Right lobe of liver (tissue), 4 donors: ENCODE measurements around the gene MYZAP.

Experiments used
- CTCF ChIP-seq, 4 donors: fragments of 200-600 bp in 3 of 4; fragments of 450-650 bp in 1 of 4; IDR thresholded peaks; one replicate each; pipeline versions ENCODE4 v1.5.1 to v1.8.0; 2016 to 2022; ENCODE audit warnings: antibody characterized with exemption in 4 of 4, mild to moderate bottlenecking in 2 of 4
- POLR2A ChIP-seq: fragments of 450-650 bp; IDR thresholded peaks from one replicate; pipeline ENCODE4 v1.6.1; 2017; ENCODE audit warnings: antibody characterized with exemption, mild to moderate bottlenecking
- donor health status: DM: no; HTN: no; CAD: no.
- donor health status: DM: no; HTN: no; CAD: no.
- donor health status: DM: no; HTN: yes; CAD: no.

GRCh38 chr15:57703387-57703786 lies 111.7 kb downstream of the MYZAP start:
- TF ChIP-seq CTCF (IDR thresholded peaks at IDR 0.05) (no peak), POLR2A (no peak)
